Anterior cingulate cortex (tissue), 58 donors: ENCODE data around the gene MBNL1.

Experiments
- DNase-seq, 58 donors: peaks; one replicate each; lab custom pipeline; 2025; lab: John Stamatoyannopoulos, UW

The MBNL1 gene

GRCh38 chr3:152251916-152252315, 16.8 kb upstream of the MBNL1 start:
- no peak for DNase-seq

- no peak for DNase-seq
Measured at GRCh38 chr3:152252755-152253154, 16.0 kb upstream of the MBNL1 start.

- no peak for DNase-seq
Measured at GRCh38 chr3:152253514-152253913, 15.2 kb upstream of the MBNL1 start.

GRCh38 chr3:152254041-152254440, 14.7 kb upstream of the MBNL1 start:
- no peak for DNase-seq

GRCh38 chr3:152255290-152255689, 13.4 kb upstream of the MBNL1 start:
- no peak for DNase-seq

- DNase-seq, result no peak
Measured at GRCh38 chr3:152256851-152257562, 11.7 kb upstream of the MBNL1 start.

GRCh38 chr3:152257563-152258035, 11.1 kb upstream of the MBNL1 start:
- no peak for DNase-seq

GRCh38 chr3:152258448-152259393, 10.0 kb upstream of the MBNL1 start:
- DNase-seq, result peak in 1 of 58 donors; percentile 9

GRCh38 chr3:152259468-152259867, 9.3 kb upstream of the MBNL1 start:
- no peak for DNase-seq

- no peak for DNase-seq
Measured at GRCh38 chr3:152260026-152260425, 8.7 kb upstream of the MBNL1 start.

- DNase-seq, result no peak
Measured at GRCh38 chr3:152260529-152260928, 8.2 kb upstream of the MBNL1 start.

- DNase-seq, result no peak
Measured at GRCh38 chr3:152261329-152261728, 7.4 kb upstream of the MBNL1 start.

GRCh38 chr3:152263711-152264110, 5.0 kb upstream of the MBNL1 start:
- no peak for DNase-seq

- no peak for DNase-seq
Measured at GRCh38 chr3:152264378-152264777, 4.4 kb upstream of the MBNL1 start.

- DNase-seq, result peak in 4 of 58 donors; percentile 48 to 65 (median 60)
Measured at GRCh38 chr3:152266221-152266995, 2.3 kb upstream of the MBNL1 start.

GRCh38 chr3:152267831-152268554, 736 bp upstream of the MBNL1 start:
- no peak for DNase-seq

GRCh38 chr3:152269056-152269830, 514 bp downstream of the MBNL1 start:
- DNase-seq, result peak in 40 of 58 donors; percentile 25 to 85 (median 72)

- peak in 22 of 58 donors; percentile 5 to 53 (median 30) for DNase-seq
Measured at GRCh38 chr3:152269831-152270734, 1.4 kb downstream of the MBNL1 start.
